IMR-90 (cell line): ENCODE data around the gene LDAF1. TPM values are rescaled to one million over a fixed set of nuclear protein-coding genes. Genes with fewer than 3 reads are reported as not detected.

ENCODE experiments used
- ATAC-seq: fragments of 200-7000 bp; cut with Tn5 transposase; 2 replicates; pipeline ENCODE4 v1.9.1; 2020; ENCODE audit warnings: low read depth, mild to moderate bottlenecking, moderate library complexity
- BruUV-seq: library from RNA; stranded (reverse); fragments of 400-500 nt; replicated peaks from 2 replicates; lab custom pipeline; 2021; lab: Mats Ljungman, UMichigan
- CTCF ChIA-PET: fragments of 300-600 bp; formaldehyde crosslinking; extraction: SDS; loops from one replicate; lab custom pipeline; 2021; ENCODE audit warnings: antibody characterized with exemption; lab: Yijun Ruan, JAX
- POLR2A ChIA-PET: fragments of 300-600 bp; sonication (Branson Sonifier 250); formaldehyde crosslinking; loops from one replicate; lab custom pipeline; 2022; ENCODE audit warnings: antibody characterized with exemption; ENCODE audit not compliant: unreplicated experiment; lab: Charles Lee
- DNase-seq: peaks from one replicate; pipeline ENCODE4 v3.0.0; 2013
- H2AFZ ChIP-seq: replicated peaks from 2 replicates; pipeline ENCODE3; 2013; ENCODE audit warnings: low read length, mild to moderate bottlenecking; ENCODE audit not compliant: poor library complexity
- H2AK5ac ChIP-seq: 2 replicates; pipeline ENCODE4 v1.6.1; 2013; ENCODE audit warnings: low read depth, low read length, inconsistent platforms
- H2AK9ac ChIP-seq: replicated peaks from 2 replicates; pipeline ENCODE3; 2013; ENCODE audit warnings: mild to moderate bottlenecking, low read depth, low read length, moderate library complexity; ENCODE audit not compliant: poor library complexity
- H2BK120ac ChIP-seq: 2 replicates; pipeline ENCODE4 v1.6.1; 2013; ENCODE audit warnings: low read depth, low read length, inconsistent platforms
- H2BK15ac ChIP-seq: 3 replicates; pipeline ENCODE4 v1.6.1; 2013; ENCODE audit warnings: low read depth, low read length, inconsistent platforms
- H2BK20ac ChIP-seq: 2 replicates; pipeline ENCODE4 v1.6.1; 2013; ENCODE audit warnings: low read depth, mild to moderate bottlenecking, inconsistent platforms, low read length, moderate library complexity
- H2BK5ac ChIP-seq: 2 replicates; pipeline ENCODE4 v1.6.1; 2013; ENCODE audit warnings: mild to moderate bottlenecking, low read depth, low read length, inconsistent platforms; ENCODE audit not compliant: poor library complexity, severe bottlenecking
- H3K14ac ChIP-seq: replicated peaks from 2 replicates; pipeline ENCODE4 v1.6.1; 2013; ENCODE audit warnings: low read depth, low read length, inconsistent platforms
- H3K18ac ChIP-seq: 2 replicates; pipeline ENCODE4 v1.6.1; 2013; ENCODE audit warnings: low read depth, low read length, control low read depth
- H3K23ac ChIP-seq: 2 replicates; pipeline ENCODE4 v1.6.1; 2013; ENCODE audit warnings: low read depth, low read length, inconsistent platforms
- H3K27ac ChIP-seq: 2 replicates; pipeline ENCODE4 v1.5.1; 2013; ENCODE audit warnings: mild to moderate bottlenecking, control low read depth, low read length; ENCODE audit not compliant: insufficient read depth
- H3K27me3 ChIP-seq: 2 replicates; pipeline ENCODE4 v1.6.1; 2013; ENCODE audit warnings: low read length; ENCODE audit not compliant: control insufficient read depth, insufficient read depth
- H3K36me3 ChIP-seq: 2 replicates; pipeline ENCODE4 v1.6.1; 2013; ENCODE audit warnings: low read length, mixed read lengths; ENCODE audit not compliant: control insufficient read depth, insufficient read depth
- H3K4ac ChIP-seq: 2 replicates; pipeline ENCODE4 v1.6.1; 2013; ENCODE audit warnings: low read depth, low read length, inconsistent platforms
- H3K4me1 ChIP-seq: 2 replicates; pipeline ENCODE4 v1.6.1; 2013; ENCODE audit warnings: low read length, mixed read lengths; ENCODE audit not compliant: control insufficient read depth, insufficient read depth
- H3K4me2 ChIP-seq: 2 replicates; pipeline ENCODE4 v1.6.1; 2013; ENCODE audit warnings: low read depth, mild to moderate bottlenecking, control low read depth, low read length, moderate library complexity
- H3K4me3 ChIP-seq: 2 replicates; pipeline ENCODE4 v1.5.1; 2013; ENCODE audit warnings: low read depth, mild to moderate bottlenecking, control low read depth, low read length, moderate library complexity; ENCODE audit not compliant: insufficient read depth
- H3K56ac ChIP-seq: 2 replicates; pipeline ENCODE4 v1.6.1; 2013; ENCODE audit warnings: low read length, inconsistent platforms; ENCODE audit not compliant: insufficient read depth; ENCODE audit errors: extremely low read depth
- H3K79me1 ChIP-seq, 2 experiments: 2 replicates each; pipeline ENCODE4 v1.6.1; 2013; ENCODE audit warnings: low read length in 2 of 2, inconsistent platforms in 1 of 2, low read depth in 1 of 2
- H3K9ac ChIP-seq: 2 replicates; pipeline ENCODE4 v1.6.1; 2013; ENCODE audit warnings: low read depth, low read length, control low read depth
- H3K9me1 ChIP-seq: 2 replicates; pipeline ENCODE4 v1.6.1; 2013; ENCODE audit warnings: low read length, inconsistent platforms; ENCODE audit not compliant: insufficient read depth
- H3K9me3 ChIP-seq: 2 replicates; pipeline ENCODE4 v1.6.1; 2013; ENCODE audit warnings: low read length; ENCODE audit not compliant: control insufficient read depth, insufficient read depth
- H4K20me1 ChIP-seq: 2 replicates; pipeline ENCODE4 v1.6.1; 2013; ENCODE audit warnings: low read length, inconsistent platforms; ENCODE audit not compliant: insufficient read depth
- H4K5ac ChIP-seq: 2 replicates; pipeline ENCODE4 v1.6.1; 2013; ENCODE audit warnings: mild to moderate bottlenecking, low read depth, low read length, control low read depth
- H4K8ac ChIP-seq, 2 experiments: 2 replicates each; pipeline ENCODE4 v1.6.1; 2013; ENCODE audit warnings: low read depth in 2 of 2, low read length in 2 of 2, control low read depth in 1 of 2, inconsistent platforms in 1 of 2
- H4K91ac ChIP-seq: 2 replicates; pipeline ENCODE4 v1.6.1; 2013; ENCODE audit warnings: low read depth, low read length, inconsistent platforms; ENCODE audit not compliant: insufficient read depth
- CEBPB ChIP-seq: IDR thresholded peaks from 2 replicates; pipeline ENCODE4 v1.6.1; 2012; ENCODE audit warnings: low read depth, low read length, improper control_type of control experiment
- CHD1 ChIP-seq: IDR thresholded peaks from 2 replicates; pipeline ENCODE4 v1.6.1; 2012; ENCODE audit warnings: low read depth, low read length, improper control_type of control experiment
- ELK1 ChIP-seq: fragments of 150-350 bp; IDR thresholded peaks from 2 replicates; pipeline ENCODE4 v1.6.1; 2016; ENCODE audit warnings: low read depth, mild to moderate bottlenecking, low read length, moderate library complexity, borderline replicate concordance
- FOS ChIP-seq: fragments of 150-350 bp; IDR thresholded peaks from 2 replicates; pipeline ENCODE4 v1.6.1; 2016; ENCODE audit warnings: low read depth, low read length
- MAFK ChIP-seq: IDR thresholded peaks from 2 replicates; pipeline ENCODE4 v1.6.1; 2012; ENCODE audit warnings: low read depth, low read length, improper control_type of control experiment
- MAZ ChIP-seq: IDR thresholded peaks from 2 replicates; pipeline ENCODE4 v1.6.1; 2012; ENCODE audit warnings: low read depth, mild to moderate bottlenecking, low read length, improper control_type of control experiment, moderate library complexity, borderline replicate concordance
- NFE2L2 ChIP-seq: fragments of 150-350 bp; IDR thresholded peaks from 2 replicates; pipeline ENCODE4 v1.6.1; 2016; ENCODE audit warnings: low read depth, mild to moderate bottlenecking, low read length
- POLR2A ChIP-seq: IDR thresholded peaks from 2 replicates; pipeline ENCODE4 v1.6.1; 2012; ENCODE audit warnings: mild to moderate bottlenecking, low read depth, low read length
- RAD21 ChIP-seq: IDR thresholded peaks from 2 replicates; pipeline ENCODE4 v1.6.1; 2012; ENCODE audit warnings: low read length, improper control_type of control experiment
- RCOR1 ChIP-seq: IDR thresholded peaks from 2 replicates; pipeline ENCODE4 v1.6.1; 2012; ENCODE audit warnings: mild to moderate bottlenecking, low read length, improper control_type of control experiment; ENCODE audit not compliant: insufficient replicate concordance
- RFX5 ChIP-seq: IDR thresholded peaks from 2 replicates; pipeline ENCODE4 v1.8.0; 2012; ENCODE audit warnings: low read depth, mild to moderate bottlenecking, low read length, moderate library complexity
- SMC3 ChIP-seq: fragments of 150-350 bp; IDR thresholded peaks from 2 replicates; pipeline ENCODE4 v1.6.1; 2016; ENCODE audit warnings: low read depth, mild to moderate bottlenecking, antibody characterized with exemption, low read length, moderate library complexity
- USF2 ChIP-seq: fragments of 150-350 bp; IDR thresholded peaks from 2 replicates; pipeline ENCODE4 v1.6.1; 2017; ENCODE audit warnings: mild to moderate bottlenecking, antibody characterized with exemption, low read length, low read depth
- dilution Hi-C: fragments of 300-500 bp; cut with HindIII; formaldehyde crosslinking; loops from one replicate; pipeline ENCODE4 v1.14.3; 2018; ENCODE audit warnings: low sequenced_read_pairs; ENCODE audit not compliant: unreplicated experiment
- in situ Hi-C: fragments of 300-500 bp; cut with MboI; formaldehyde crosslinking; loops from 3 replicates; pipeline ENCODE4 v1.14.3; 2019; ENCODE audit warnings: low sequenced_read_pairs, inconsistent platforms, mixed read lengths
- intact Hi-C: fragments of 100-400 bp; cut with micrococcal nuclease; formaldehyde crosslinking; loops from 2 replicates; pipeline ENCODE4 v1.10.0; 2022
- polyA plus RNA-seq, 3 experiments: library from polyadenylated mRNA; depleted of rRNA; stranded (reverse); fragments of >200 nt; gene quantifications; 2 replicates each; pipeline ENCODE4 v1.2.3, GENCODE V29; 2012; ENCODE audit warnings: low replicate concordance in 1 of 3
- total RNA-seq: library from RNA; depleted of rRNA; stranded (reverse); fragments of >200 nt; gene quantifications from 2 replicates; pipeline ENCODE4 v1.2.3, GENCODE V29; 2012

The LDAF1 gene
- total and polyA plus RNA-seq, 2 of the 4 experiments (the other 2 are of a cell fraction): 21.0 to 62.2 TPM

DNA sequence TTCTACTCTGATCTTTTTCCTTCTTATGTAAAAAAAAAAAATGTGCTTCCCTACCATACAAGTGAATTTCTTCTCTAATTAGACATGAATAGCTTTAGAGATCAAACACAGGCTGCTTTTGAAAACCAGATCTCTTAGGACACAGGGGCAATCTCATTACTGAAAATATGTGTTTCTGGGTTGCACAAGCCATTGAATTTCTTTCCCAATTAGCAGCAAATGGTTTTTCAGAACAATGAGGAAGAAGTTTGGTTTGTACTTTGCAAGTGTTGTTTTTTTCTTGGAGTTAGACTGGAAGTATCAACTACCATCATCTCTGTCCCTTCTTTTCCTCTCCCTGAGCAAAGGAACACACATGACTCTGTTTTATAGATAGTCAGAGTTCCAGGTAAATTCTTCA is 69.4 kb downstream of the LDAF1 start:
- no peak overlapping the region for H3K14ac ChIP-seq
- no peaks in the 10 kb centered on the region for H3K79me1 ChIP-seq
- dilution Hi-C loops: no loop called here
- H2BK120ac ChIP-seq: no peak overlapping the region
- no peak overlapping the region for H2AK9ac ChIP-seq
- no peak overlapping the region for H3K27ac ChIP-seq
- no peak overlapping the region for H3K56ac ChIP-seq
- H3K4ac ChIP-seq: no peak overlapping the region
- ChIA-PET CTCF (no interaction called here), POLR2A (no interaction called here)
- no peak overlapping the region for H2AFZ ChIP-seq
- TF ChIP-seq FOS (no peak), RFX5 (no peak), RCOR1 (no peak), MAFK (no peak), MAZ (no peak), CHD1 (no peak), POLR2A (no peak), RAD21 (no peak), SMC3 (no peak), USF2 (no peak), CEBPB (no peak), ELK1 (no peak), NFE2L2 (no peak)
- ATAC-seq (no peak), DNase-seq (no peak)
- no peaks in the 10 kb centered on the region for H4K20me1 ChIP-seq
- H3K9me1 ChIP-seq: no peaks in the 10 kb centered on the region
- in situ Hi-C loops: no loop called here
- no peak overlapping the region for H3K18ac ChIP-seq
- H2BK15ac ChIP-seq: no peak overlapping the region
- no TSS peak for BruUV-seq
- H3K4me1 ChIP-seq: no peaks in the 10 kb centered on the region
- H3K4me2 ChIP-seq: no peak overlapping the region
- no peak overlapping the region for H3K4me3 ChIP-seq
- no peaks in the 10 kb centered on the region for H3K36me3 ChIP-seq
- peaks cover 18% of the 10 kb centered on the region for H3K27me3 ChIP-seq
- H4K8ac ChIP-seq: no peak overlapping the region
- H3K23ac ChIP-seq: no peak overlapping the region
- no peak overlapping the region for H4K91ac ChIP-seq
- H2AK5ac ChIP-seq: no peak overlapping the region
- no peak overlapping the region for H4K5ac ChIP-seq
- H3K9ac ChIP-seq: no peak overlapping the region
- no peaks in the 10 kb centered on the region for H3K9me3 ChIP-seq
- H2BK20ac ChIP-seq: no peak overlapping the region
- intact Hi-C loops: no loop called here
- H2BK5ac ChIP-seq: no peak overlapping the region
